Smooth muscle cell of the brain vasculature (primary cell): ENCODE measurements around the gene STARD13.

Experiments
- DNase-seq: peaks from one replicate; pipeline ENCODE4 v3.0.0-alpha.2; 2012; ENCODE audit warnings: low read depth, low spot score

The STARD13 gene

DNA sequence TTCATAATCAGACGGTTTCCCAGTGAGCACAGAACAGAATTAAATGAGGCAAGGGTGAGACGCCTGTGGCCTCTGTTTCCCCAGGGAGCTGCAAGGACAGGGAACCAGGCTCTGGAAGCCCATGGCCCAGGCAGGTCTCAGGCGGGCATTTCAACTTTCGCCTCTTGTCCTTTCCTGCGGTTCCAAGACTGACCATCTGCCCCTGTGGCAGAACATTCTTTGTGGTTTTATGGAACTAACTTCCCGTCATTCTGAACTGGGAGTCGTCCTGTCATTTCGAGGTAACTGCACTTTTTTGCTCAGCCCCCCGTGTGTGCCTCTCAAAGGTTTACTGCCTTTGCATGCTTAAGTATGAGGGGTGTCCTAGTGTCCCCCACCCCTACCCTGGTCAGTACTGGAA, 198.5 kb downstream of the STARD13 start:
- no peak for DNase-seq

DNA sequence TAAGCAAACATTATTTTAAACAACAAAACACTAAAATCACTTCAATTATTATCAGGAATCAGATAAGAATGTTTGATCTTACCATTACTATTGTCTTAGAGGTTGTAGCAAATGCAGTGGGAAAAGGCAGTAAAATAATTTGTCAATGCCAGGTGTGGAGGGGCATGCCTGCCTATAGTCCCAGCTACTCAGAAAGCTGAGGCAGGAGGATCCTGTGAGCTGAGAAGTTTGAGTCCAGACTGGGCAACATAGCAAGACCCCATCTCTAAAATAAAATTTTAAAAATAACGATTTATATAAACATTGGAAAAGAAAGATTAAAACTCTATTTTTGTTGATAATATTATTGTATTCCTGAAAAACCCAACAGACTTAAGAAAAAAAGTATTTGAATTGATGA, 202.5 kb downstream of the STARD13 start:
- no peak for DNase-seq

DNA sequence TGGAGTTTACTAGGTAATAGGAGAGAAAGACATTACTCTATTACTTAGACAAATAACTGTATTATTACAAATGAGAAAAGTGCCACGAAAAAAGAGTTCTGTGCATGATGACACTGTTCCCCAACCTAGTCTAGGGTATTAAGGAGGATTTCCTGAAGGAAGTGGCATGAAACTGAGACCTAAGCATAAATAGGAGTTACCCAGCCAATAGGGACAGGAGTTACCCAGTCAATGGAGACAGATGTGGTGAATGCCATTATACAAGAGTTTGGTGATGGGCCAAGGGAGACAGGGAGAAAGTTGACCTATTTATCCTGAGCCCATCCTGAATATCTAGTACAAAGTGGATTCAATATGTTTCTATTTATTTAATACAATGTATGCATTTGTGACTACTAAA, 203.9 kb downstream of the STARD13 start:
- DNase-seq = no peak

DNA sequence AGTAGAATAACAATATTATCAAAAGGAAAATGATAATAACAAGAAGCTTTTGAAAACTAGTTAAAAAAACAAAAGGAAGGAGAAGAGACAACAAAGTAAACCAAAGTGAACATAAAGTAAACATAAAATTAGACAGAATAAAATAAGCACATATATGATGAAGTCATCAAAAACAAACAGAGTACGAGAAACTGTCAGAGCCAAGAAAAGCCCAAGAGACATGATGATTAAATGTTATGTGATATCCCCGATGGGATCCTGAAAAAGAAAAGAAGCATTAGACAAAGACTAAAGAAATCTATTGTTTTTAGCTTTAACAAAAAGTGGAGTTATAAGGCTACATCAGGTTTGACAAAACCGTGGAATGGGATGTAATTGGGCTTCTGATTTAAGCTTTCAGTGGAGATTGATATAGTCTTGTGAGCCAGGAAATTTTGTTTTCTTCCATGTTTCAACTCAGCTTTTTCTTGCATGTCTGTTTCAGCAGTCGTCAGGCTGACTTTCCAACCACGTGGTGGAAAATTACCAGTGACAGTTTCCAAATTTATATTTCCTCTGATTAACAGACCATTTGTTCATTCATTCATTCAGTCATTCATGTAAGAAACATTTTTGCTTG, 204.5 kb downstream of the STARD13 start:
- DNase-seq = peak; percentile 50

DNA sequence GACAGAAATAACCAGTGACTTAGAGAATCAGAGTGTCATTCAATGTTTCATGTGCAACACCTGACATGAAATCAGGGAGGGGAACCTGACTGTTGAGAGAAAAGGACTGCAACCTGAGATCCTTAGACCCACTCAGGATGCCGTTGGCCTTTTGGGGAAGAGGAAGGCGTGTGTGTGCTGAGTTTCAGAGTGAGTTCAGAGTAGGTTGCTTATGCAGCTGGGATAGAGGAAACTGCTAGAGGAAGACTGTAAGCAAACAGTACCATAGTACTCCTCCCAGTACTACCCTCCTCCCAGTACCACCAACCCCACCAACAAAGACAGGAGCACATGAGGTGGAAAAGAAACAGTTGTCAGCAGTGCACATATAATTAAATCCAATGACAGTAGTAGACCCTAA, 205.6 kb downstream of the STARD13 start:
- no peak for DNase-seq

DNA sequence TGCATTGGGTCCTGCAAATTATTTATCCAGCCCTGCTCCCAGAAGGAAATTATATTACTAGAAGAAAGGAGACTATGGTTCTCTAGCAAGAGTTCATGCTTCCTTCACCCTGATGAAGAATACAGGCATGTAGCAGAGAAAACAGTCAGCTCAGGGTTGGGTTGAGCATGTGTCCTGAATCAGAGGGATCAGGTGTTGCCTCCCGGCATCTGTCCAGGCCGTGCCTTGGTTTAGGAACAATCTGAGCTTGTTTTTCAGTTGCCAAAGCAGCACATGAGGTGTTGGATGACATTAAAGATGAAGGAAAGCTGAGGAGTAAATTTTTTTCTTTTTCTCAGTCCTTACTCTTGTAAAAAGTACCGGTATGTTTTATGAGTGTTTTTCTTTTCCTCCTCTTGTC, 207.3 kb downstream of the STARD13 start:
- DNase-seq = no peak

DNA sequence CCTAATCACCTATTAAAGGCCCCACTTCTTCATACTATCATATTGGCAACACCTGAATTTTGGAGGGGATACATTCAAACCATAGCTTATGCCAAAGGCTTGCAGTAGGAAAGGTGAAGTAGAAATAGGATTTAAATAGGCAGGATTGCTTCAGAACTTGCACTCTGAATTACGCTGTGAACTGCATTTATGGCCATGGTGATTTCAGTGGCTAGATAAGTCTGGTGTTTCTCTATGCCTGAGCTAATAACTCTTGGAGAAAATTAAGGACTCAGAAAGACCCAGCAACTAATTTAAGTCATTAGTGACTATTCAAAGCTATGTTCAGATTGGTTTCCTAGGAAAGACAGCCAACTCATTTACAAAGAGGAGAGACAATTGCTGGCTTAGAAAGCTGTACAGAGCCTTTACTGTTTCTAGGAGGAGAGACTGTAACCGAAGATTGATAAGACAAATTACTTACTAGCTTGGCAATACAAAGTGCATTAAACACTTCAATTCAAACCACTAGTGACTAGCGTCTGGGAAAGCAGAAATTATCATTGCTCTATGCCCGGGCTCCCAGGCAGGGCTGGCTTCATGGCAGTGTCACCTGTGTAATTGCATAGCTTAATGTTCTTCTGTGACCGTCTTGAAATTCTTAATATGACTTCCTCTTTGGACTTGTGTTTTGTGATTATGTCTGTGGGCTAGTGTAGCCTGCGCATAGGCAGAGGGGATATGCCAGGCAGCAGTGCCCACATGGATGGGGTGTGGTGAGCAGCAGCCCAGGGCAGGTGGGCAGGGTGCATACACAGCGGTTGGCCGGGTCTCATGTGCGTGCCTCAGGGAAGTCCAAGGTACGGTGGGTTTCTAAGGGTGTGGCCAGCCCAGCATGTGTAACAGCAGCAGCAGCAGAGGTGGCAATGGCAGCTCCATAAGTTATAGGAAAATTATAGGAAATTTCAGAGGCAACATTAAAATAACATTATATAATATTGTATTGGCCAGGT, 209.3 kb downstream of the STARD13 start:
- no peak for DNase-seq

DNA sequence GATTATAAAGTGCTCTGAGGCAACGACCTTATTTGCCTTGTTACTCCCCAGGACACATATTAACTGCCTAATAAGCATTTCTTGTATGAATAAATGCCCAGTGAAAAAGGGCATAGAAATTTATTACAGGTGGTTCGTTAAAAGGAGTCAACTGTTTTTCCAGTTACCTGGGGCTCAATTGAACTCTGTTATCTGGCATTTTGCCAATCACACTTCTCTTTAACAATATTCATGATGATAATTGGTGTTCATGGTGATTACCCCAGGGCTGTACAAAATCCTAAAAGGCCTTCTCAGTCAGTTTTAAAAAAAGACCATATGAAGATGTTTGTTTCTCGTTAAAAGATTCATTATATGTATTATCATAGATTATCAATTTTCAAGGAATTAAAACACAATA, 212.2 kb downstream of the STARD13 start:
- no peak for DNase-seq

DNA sequence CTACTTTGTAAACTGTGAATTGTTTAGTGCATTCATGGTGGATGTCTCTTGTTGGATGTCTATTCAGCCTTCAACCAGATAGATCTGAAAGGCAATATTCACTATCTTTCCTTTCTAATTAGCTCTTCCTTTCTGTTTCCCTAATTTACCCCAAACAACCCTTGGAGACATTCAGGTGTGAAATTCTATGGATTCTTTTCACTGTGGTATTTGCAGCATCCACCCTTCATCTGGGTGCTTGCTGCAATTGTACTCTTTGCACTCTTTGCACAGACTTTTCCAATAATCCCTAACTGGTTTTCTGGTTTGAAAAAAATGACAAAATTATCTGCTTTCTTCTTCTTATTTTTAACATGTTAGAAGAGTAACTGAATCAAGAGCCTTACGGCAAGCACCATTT, 212.8 kb downstream of the STARD13 start:
- no peak for DNase-seq

DNA sequence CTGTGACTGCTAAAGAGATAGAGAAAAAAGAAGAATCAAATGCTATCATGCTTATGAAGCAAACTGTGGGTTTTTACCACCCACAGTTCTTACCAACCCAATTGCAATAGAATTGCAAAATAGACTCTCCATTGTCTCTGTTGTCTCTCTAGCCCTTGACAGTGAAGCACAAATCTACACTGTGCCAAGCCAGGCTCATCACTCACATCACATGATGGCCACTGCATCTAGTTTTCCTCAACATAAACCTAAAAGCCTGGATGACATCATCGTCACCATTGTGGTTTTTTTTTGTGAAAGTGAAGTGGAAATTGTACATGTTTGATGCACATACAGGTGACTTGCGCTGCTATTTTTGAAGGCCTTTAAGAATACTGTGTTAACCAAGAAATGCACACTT, 213.3 kb downstream of the STARD13 start:
- no peak for DNase-seq

DNA sequence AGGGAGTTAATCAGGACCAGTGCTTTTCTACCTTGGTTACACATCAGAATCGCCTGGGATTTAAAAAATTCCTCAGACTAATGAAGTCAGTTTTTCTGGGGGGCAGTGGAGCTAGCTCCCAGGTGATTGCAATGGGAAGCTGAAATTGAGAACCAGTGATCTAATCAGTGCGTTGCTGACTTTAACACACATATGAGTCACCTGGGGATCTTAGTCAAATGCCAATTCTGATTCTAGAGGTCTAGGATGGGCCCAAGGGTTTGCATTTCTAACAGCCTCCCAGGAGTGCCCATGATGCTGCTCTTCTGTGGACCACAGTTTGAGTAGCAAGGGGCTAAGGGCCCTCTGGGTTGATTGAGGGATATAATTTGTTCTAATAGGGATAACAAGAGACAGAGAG, 214.8 kb downstream of the STARD13 start:
- DNase-seq = no peak

DNA sequence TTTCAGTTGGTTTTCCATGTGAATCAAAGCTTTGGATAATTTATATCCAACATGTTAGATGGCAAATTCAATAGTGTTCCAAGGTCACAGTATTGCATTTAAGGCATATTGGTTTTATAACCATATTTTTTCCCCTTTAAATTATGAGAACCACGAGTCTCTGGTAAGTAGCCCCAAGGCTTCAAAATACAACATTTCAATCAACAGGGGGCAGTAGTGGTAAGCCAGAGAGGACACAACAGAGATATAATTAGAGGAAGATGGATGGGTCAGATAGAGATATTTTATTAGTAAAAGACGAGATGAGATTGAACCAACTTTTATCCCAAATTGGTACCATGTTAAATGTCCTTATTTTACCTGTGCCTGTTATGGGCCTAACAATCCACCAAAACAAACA, 216.2 kb downstream of the STARD13 start:
- no peak for DNase-seq

DNA sequence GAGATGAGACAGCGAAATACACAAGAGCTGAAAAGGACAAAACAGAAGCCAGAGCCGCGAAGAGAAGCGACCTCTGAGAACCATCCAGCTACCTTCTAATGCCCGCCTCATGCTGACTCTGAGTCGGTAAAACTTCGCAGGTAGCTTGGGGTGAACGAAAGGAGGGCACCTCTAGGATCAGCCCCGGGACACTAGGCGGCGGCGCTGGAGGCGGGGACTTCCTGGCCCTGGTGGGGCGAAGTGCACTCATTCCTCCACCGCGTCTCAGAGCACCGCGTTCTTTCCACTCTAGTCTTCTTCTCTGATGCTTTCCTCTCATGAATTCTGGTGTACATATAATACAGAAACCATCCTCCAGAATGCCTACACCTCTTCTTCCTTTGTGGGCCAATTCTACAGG, 219.2 kb downstream of the STARD13 start:
- no peak for DNase-seq

DNA sequence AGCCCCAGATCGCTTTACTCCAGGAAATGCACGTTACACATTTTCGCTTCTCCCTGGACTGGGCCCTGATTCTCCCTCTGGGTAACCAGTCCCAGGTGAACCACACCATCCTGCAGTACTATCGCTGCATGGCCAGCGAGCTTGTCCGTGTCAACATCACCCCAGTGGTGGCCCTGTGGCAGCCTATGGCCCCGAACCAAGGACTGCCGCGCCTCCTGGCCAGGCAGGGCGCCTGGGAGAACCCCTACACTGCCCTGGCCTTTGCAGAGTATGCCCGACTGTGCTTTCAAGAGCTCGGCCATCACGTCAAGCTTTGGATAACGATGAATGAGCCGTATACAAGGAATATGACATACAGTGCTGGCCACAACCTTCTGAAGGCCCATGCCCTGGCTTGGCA, 224.7 kb downstream of the STARD13 start:
- no peak for DNase-seq

DNA sequence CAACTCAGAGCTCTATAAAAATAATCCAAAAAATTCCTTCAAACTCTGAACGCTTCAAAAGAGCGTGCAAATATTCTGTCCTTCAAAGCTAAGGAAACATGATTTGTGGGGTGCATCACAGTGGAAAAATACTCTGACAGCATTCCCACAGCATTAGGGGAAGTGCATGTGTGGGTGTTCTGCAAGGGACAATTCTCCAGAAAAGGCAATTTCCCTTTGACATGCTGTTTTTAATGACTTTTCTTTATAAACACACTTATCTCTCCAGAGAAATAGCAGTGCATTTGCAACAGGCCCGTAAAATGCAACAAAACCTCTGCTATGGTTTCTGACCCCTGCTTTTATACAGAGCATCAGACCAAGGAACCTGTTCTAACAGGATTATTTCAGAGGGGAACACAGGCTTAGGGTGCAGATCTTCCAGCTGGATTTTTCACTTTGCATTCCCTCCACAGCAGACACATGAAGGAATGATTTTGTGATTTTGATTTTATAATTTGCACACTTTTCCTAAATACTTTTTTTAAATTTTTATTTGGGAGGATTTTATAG, 226.7 kb downstream of the STARD13 start:
- no peak for DNase-seq

DNA sequence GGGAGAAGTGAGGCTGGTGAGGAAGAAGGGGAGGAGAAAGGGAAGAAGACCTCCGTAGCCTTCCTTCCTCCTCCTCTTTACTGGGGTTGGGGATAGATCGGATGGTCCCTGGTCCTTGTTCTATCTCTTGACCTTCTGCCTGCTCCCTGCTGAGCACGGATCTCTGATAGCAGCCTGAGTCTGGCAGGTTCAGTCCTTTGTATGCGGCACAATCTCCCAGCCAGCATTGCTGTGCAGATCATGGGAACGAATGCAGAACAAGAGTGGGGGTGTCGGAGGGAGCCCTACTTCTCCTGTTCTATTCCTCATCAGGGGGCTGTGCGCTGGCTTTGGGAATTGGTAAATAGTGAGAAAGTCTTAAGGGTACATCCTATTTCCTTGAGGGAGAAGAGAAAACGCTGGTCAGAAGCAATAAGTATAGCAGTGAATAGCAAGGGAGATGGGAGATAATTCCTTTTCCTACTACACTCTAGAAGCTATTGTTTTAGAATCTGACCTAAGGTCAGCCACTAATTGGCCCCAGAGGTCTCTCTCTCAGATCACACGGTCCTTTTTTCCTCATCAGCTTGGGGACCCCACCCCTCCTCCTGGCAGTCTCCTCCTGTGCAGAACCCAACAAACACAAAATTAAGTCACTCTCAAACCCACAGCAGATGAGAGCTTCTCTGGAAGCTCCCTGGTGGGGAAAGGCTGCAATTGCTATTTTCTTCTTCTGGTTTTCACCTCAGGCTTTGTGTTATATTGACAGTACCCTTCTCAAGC, 228.4 kb downstream of the STARD13 start:
- no peak for DNase-seq

DNA sequence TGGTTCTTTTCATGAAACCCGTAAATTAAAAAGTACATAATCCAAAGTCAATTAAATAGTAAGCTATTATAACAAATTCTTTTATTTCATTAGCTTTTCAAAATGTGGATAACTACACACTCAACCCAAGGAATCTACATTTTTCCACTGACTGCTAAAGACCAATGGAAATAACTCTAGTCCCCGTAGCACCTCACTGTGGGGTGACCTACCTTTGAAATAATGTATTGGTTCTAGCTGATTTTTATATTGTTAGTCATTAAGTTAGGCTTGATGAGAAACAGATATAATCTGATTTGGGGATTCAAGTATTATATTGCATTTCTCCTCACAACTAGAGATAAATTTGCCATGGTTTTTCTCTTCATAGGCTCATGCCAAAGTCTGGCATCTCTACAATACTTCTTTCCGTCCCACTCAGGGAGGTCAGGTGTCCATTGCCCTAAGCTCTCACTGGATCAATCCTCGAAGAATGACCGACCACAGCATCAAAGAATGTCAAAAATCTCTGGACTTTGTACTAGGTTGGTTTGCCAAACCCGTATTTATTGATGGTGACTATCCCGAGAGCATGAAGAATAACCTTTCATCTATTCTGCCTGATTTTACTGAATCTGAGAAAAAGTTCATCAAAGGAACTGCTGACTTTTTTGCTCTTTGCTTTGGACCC, 232.0 kb downstream of the STARD13 start:
- no peak for DNase-seq
